SK-N-MC (cell line): ENCODE data around the gene TARP.

Experiments
- EZH2 ChIP-seq: fragments of 200-600 bp; sonication (generic); IDR thresholded peaks from one replicate; pipeline ENCODE4 v1.6.1; 2017; ENCODE audit warnings: antibody characterized with exemption
- FOXP2 ChIP-seq: optimal IDR thresholded peaks from 2 replicates; pipeline ENCODE3; 2011; ENCODE audit warnings: mild to moderate bottlenecking, moderate library complexity; ENCODE audit not compliant: insufficient read depth; ENCODE audit errors: extremely low read length, control extremely low read depth

GRCh38 chr7:38280707-38281106, 7.3 kb upstream of the TARP start:
- no peak for TF ChIP-seq EZH2
- TF ChIP-seq FOXP2, result no peak
